ENCODE results near the gene TUFT1.

- TF ChIP-seq CTCF (conservative IDR thresholded peaks at IDR 0.05; ENCODE audit: low read depth, low read length) (no peak), EZH2 (IDR thresholded peaks at IDR 0.05; ENCODE audit: borderline replicate concordance, low read depth, low read length, poor library complexity, severe bottlenecking) (no peak)
These were observed 871 bp downstream of the TUFT1 start for GRCh38 chr1:151540982-151541377.

Measured in A673 (cell line).